Endothelial cell of umbilical vein (primary cell): ENCODE data around the gene WDFY2. TPM values are rescaled to one million over a fixed set of nuclear protein-coding genes. Genes with fewer than 3 reads are reported as not detected.

Source experiments
- BruUV-seq: library from RNA; stranded (reverse); fragments of 400-500 nt; replicated peaks from 2 replicates; lab custom pipeline; 2021; lab: Mats Ljungman, UMichigan
- CTCF ChIA-PET: fragments of 300-600, 350-600 bp; sonication (Branson Sonifier 250); formaldehyde crosslinking; loops from one replicate; lab custom pipeline; 2021; ENCODE audit warnings: antibody characterized with exemption, inconsistent platforms; lab: Charles Lee
- POLR2A ChIA-PET: fragments of 300-600, 350-600 bp; sonication (Branson Sonifier 250); formaldehyde crosslinking; loops from one replicate; lab custom pipeline; 2021; ENCODE audit warnings: antibody characterized with exemption, inconsistent platforms; lab: Charles Lee
- DNase-seq: peaks from one replicate; pipeline ENCODE4 v3.0.0-alpha.2; 2011; ENCODE audit warnings: low read depth, low spot score
- FAIRE-seq: peaks from 2 replicates; lab custom pipeline; 2011; peaks lifted over from hg19 to GRCh38; lab: Jason Lieb, UNC
- H2AFZ ChIP-seq: 2 replicates; pipeline ENCODE4 v1.6.0; 2012; ENCODE audit warnings: low read depth, low read length, control low read depth, inconsistent platforms
- H3K27ac ChIP-seq: 2 replicates; pipeline ENCODE4 v1.5.1; 2011; ENCODE audit warnings: low read depth, mild to moderate bottlenecking, control low read depth, low read length, moderate library complexity; ENCODE audit not compliant: insufficient read depth
- H3K27me3 ChIP-seq, 2 experiments: 2 replicates each; pipeline versions ENCODE4 v1.6.0 to v1.6.1; 2011; ENCODE audit warnings: low read length in 2 of 2, mixed read lengths in 1 of 2; ENCODE audit not compliant: control insufficient read depth in 2 of 2, insufficient read depth in 2 of 2
- H3K36me3 ChIP-seq, 2 experiments: 2 replicates in 1 of 2; 3 replicates in 1 of 2; pipeline ENCODE4 v1.5.1; 2011; ENCODE audit warnings: low read length in 2 of 2, mild to moderate bottlenecking in 1 of 2, moderate library complexity in 1 of 2; ENCODE audit not compliant: control insufficient read depth in 2 of 2, insufficient read depth in 2 of 2; ENCODE audit errors: extremely low read depth in 1 of 2
- H3K4me1 ChIP-seq: 3 replicates; pipeline ENCODE4 v1.5.1; 2011; ENCODE audit warnings: mild to moderate bottlenecking, low read length; ENCODE audit not compliant: control insufficient read depth, insufficient read depth; ENCODE audit errors: extremely low read depth
- H3K4me2 ChIP-seq: 2 replicates; pipeline ENCODE4 v1.6.1; 2011; ENCODE audit warnings: low read length, control low read depth, mixed read lengths; ENCODE audit not compliant: insufficient read depth
- H3K4me3 ChIP-seq, 3 experiments: fragments of 200-600 bp in 1 of 3; sonication (generic), shearing (Covaris generic) in 1 of 3; replicated peaks in 1 of 3; 2 replicates each; pipeline ENCODE4 v1.5.1; 2011 to 2016; ENCODE audit warnings: control low read depth in 3 of 3, low read length in 3 of 3, mild to moderate bottlenecking in 2 of 3, inconsistent platforms in 1 of 3, low read depth in 1 of 3, moderate library complexity in 1 of 3; ENCODE audit not compliant: insufficient read depth in 1 of 3
- H3K79me2 ChIP-seq: 2 replicates; pipeline ENCODE4 v1.6.0; 2012; ENCODE audit warnings: low read length, inconsistent platforms; ENCODE audit not compliant: control insufficient read depth, insufficient read depth
- H3K9ac ChIP-seq: replicated peaks from 2 replicates; pipeline ENCODE3; 2011; ENCODE audit warnings: low read length, control low read depth; ENCODE audit not compliant: insufficient read depth; ENCODE audit errors: extremely low read depth
- H3K9me1 ChIP-seq: replicated peaks from 3 replicates; pipeline ENCODE4 v1.6.0; 2011; ENCODE audit warnings: mild to moderate bottlenecking, low read length; ENCODE audit not compliant: control insufficient read depth, insufficient read depth; ENCODE audit errors: extremely low read depth
- H3K9me3 ChIP-seq: replicated peaks from 2 replicates; pipeline ENCODE4 v1.5.1; 2012; ENCODE audit warnings: low read length, inconsistent platforms; ENCODE audit not compliant: control insufficient read depth, insufficient read depth
- H4K20me1 ChIP-seq: replicated peaks from 2 replicates; pipeline ENCODE3; 2011; ENCODE audit warnings: mild to moderate bottlenecking, low read length; ENCODE audit not compliant: control insufficient read depth, insufficient read depth; ENCODE audit errors: extremely low read depth
- CTCF ChIP-seq, 2 donors: IDR thresholded peaks; 1 replicate in 1 of 2; 2 replicates in 1 of 2; pipeline ENCODE4 v1.5.1; 2011; ENCODE audit warnings: low read length in 2 of 2, mild to moderate bottlenecking in 2 of 2, moderate library complexity in 2 of 2, control low read depth in 1 of 2, inconsistent platforms in 1 of 2, low read depth in 1 of 2; ENCODE audit not compliant: insufficient read depth in 1 of 2; ENCODE audit errors: extremely low read depth in 1 of 2
- FOS ChIP-seq: IDR thresholded peaks from 2 replicates; pipeline ENCODE4 v1.6.1; 2011; ENCODE audit warnings: mild to moderate bottlenecking, low read length, moderate library complexity, borderline replicate concordance; ENCODE audit not compliant: insufficient read depth
- GATA2 ChIP-seq: IDR thresholded peaks from 2 replicates; pipeline ENCODE4 v1.7.0; 2011; ENCODE audit warnings: low read depth, mild to moderate bottlenecking, moderate library complexity, mixed read lengths, low read length; ENCODE audit not compliant: insufficient read length, insufficient read depth
- POLR2A ChIP-seq: IDR thresholded peaks from 2 replicates; pipeline ENCODE4 v1.6.1; 2012; ENCODE audit warnings: low read depth, mild to moderate bottlenecking, control low read depth, low read length
- dilution Hi-C: fragments of 300-500 bp; cut with MboI; formaldehyde crosslinking; loops from one replicate; pipeline ENCODE4 v1.15.0; 2019; ENCODE audit warnings: low sequenced_read_pairs; ENCODE audit not compliant: extremely low pct_ligation_motif_present
- intact Hi-C: fragments of 100-400 bp; cut with micrococcal nuclease; formaldehyde crosslinking; loops from one replicate; pipeline ENCODE4 v1.10.0; 2022
- polyA plus RNA-seq, 4 experiments: library from polyadenylated mRNA; depleted of rRNA in 3 of 4; stranded (reverse) in 3 of 4; unstranded in 1 of 4; fragments of >200 nt; gene quantifications; 2 replicates each; pipeline versions ENCODE4 v1.2.1 to v1.2.3, GENCODE V29; 2011 to 2012; ENCODE audit warnings: missing spikeins in 1 of 4
- total RNA-seq: library from RNA; stranded (reverse); gene quantifications from 2 replicates; pipeline ENCODE4 v1.2.3, GENCODE V29; 2021

Gene WDFY2
- total and polyA plus RNA-seq, 2 donors (not counting 3 experiments of a cell fraction or from before 2014, with no cell fraction given), result 2.1 to 5.5 TPM

DNA sequence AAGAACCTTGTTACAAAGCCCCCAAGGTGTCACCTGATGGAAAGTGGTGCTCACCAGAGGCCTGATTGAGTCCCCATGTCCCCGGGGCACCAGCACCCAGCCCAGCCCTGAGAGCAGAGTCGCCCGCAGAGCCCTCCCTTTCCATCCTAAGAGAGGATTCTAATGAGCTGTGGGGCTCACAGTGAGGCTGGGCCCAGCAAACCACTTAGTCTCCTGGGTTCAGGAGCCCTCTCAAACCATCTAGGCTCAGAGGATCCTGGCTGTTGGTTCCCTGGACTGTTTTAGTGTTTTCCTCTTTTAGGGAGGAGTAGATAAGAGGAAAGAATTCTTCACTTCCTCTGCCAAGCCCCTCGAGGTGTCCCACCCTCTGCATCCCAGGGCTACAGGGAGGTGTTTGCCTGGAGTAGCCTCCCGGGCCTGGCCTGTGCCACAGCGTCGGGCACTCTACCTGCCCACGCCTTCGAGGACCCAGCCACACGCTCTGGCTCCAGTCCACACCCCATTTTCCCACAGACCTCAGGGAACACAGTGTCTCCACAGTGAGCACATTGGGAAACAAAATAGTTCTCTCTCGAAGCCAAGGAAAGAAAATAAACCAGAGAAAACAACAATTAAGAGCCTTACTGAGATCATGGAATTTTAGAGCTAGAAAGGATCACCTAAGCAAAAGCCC lies 185.3 kb downstream of the WDFY2 start:
- H3K27ac ChIP-seq, result no peak overlapping the region

More for the DNA sequence above, 185.3 kb downstream of the WDFY2 start:
- no peak for FAIRE-seq
- CTCF ChIA-PET, result no interaction called here
- H2AFZ ChIP-seq, result no peak overlapping the region
- no peak overlapping the region for H3K4me3 ChIP-seq
- H3K4me1 ChIP-seq, result peaks cover 4% of the 10 kb centered on the region
- H3K27me3 ChIP-seq, result peaks cover 0 to 2% of the 10 kb centered on the region in 2 experiments
- no peak for DNase-seq
- intact Hi-C loops (loop anchor here (10.0 kb wide), 1 partner anchor 185 kb away; the partner anchor contains the start of gene WDFY2), dilution Hi-C loops (no loop called here)
- H4K20me1 ChIP-seq, result no peaks in the 10 kb centered on the region
- TF ChIP-seq GATA2, result no peak
- no peak for TF ChIP-seq CTCF (IDR thresholded peaks at IDR 0.05; ENCODE audit: extremely low read depth in 1 of 2, insufficient read depth in 1 of 2, low read depth in 1 of 2, low read length in 2 of 2)
- no peak for TF ChIP-seq FOS
- no peak for TF ChIP-seq POLR2A
- H3K9me3 ChIP-seq, result no peaks in the 10 kb centered on the region
- no peaks in the 10 kb centered on the region for H3K36me3 ChIP-seq
- BruUV-seq, result no TSS peak
- no peaks in the 10 kb centered on the region for H3K9me1 ChIP-seq
- POLR2A ChIA-PET, result no interaction called here
- H3K9ac ChIP-seq, result no peak overlapping the region
- no peaks in the 10 kb centered on the region for H3K79me2 ChIP-seq
- no peak overlapping the region for H3K4me2 ChIP-seq
